NCI-H2029 treated with DMSO at 0.1 percent for 48 hours (cell line): ENCODE data around the gene DLGAP1.

ENCODE experiments used
- DNase-seq: peaks from one replicate; lab custom pipeline; 2025; lab: John Stamatoyannopoulos, UW

DLGAP1 gene

GRCh38 chr18:4241090-4241617 lies 214.0 kb downstream of the DLGAP1 start:
- DNase-seq: no peak

DNA sequence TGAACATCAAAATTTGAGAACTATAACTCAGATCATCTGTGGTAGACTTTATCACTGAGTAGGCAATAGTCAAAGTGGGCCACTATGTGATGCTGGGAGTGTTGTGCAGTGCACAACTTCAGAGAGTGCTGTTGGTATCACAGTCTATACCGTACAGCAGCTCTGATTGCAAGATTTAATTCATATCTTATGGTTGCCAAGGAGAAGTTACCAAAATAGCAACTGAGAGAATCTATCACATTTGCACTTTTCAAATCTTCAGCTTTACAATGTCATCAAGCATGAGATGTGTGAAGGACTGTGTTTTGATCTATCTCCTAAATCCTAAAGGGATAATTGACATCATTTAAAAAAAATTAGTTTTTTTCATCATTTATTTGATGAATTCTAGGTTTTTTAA lies 216.1 kb downstream of the DLGAP1 start:
- no peak for DNase-seq

GRCh38 chr18:4237664-4238041 lies 217.5 kb downstream of the DLGAP1 start:
- DNase-seq: no peak

GRCh38 chr18:4236940-4237663 lies 218.0 kb downstream of the DLGAP1 start:
- DNase-seq: no peak

DNA sequence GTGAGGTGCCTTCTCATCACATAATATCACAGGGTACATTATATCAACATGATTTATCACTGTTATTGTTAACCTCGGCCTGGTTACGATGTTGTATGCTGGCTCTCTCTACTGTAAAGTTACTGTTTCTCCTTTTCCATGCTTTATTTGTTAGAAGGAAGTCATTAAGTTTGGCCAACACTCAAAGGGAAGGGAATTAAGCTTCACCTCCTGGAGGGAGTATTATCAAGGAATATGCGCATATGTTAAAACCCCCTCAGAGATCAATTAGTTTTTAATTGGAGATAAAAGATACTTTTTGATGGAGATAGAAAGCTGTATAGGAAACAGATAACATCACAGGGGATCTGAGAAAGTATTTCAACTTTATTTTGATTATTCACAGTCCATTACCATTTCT lies 221.6 kb downstream of the DLGAP1 start:
- DNase-seq: no peak

DNA sequence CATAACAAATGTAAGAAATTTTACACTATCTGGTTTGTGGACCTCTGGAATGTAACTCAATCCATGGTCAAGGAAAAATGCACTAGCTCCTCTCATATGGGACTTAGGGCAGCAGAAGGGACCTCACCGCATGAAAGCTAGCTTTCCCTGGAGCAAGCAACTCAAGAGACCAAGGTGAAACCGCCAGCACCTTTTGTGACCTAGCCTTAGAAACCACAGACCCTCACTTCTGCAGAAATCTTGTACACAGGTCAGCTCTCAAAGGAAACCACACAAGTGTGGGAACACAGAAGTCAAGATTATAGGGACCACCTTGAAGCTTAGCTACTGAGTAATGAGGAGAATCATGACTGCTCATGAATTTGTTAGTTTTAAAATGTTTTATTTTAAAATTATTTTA lies 222.5 kb downstream of the DLGAP1 start:
- no peak for DNase-seq

DNA sequence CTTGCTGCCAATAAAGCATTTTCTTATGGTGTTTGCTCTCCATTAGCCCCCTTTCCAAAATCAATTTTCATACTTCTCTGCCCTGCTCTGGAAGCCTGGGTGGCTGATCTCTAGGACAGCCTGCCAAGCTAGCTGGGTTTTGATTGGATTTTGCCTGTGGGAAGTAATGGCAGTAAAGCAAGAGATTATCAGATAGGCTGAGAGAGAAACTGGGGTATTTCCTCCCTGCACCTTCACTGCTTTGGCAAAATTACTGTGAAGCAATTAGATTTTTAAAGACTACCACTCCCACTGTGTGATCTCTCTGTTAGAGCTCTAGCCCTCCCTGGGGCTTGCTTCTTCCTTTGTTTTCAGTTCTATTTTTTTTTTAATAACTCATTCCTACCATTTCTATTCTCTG lies 223.8 kb downstream of the DLGAP1 start:
- no peak for DNase-seq

GRCh38 chr18:4230450-4231168 lies 224.5 kb downstream of the DLGAP1 start:
- DNase-seq: no peak

- DNase-seq: no peak
Observed at GRCh38 chr18:4224031-4224704, 230.9 kb downstream of the DLGAP1 start.

DNA sequence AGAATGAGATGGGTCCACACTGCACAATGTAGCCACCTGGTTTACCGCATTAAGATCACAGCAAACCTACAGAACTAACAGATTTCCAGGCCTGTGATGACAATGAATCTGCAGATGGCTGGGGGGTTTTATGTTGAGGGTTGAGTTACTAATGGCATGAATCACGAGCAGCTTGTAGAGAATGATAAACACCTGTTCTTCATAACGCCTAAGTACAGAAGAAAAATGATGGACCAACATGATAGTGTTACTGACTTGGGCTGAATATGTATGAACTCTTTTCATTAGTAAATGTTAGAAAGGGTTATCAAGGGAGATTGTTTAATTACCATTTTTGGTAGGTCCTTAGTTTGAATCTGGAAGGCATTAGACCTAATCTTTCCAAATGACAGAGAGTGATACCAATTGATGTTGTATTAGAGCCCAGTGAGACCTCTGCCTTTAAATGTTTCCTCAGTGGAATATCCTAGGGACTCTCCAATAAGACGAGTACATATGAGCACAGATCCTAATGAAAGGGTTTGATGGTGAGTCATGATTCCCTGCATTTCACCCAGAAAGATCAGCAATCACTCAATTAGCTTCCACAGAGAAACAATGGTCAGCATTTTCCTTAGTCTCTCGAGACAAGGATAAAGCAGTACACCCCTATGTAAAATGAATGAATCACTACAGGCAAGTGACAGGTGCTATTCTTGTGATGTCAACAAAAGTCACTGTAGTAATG lies 243.8 kb downstream of the DLGAP1 start:
- no peak for DNase-seq

DNA sequence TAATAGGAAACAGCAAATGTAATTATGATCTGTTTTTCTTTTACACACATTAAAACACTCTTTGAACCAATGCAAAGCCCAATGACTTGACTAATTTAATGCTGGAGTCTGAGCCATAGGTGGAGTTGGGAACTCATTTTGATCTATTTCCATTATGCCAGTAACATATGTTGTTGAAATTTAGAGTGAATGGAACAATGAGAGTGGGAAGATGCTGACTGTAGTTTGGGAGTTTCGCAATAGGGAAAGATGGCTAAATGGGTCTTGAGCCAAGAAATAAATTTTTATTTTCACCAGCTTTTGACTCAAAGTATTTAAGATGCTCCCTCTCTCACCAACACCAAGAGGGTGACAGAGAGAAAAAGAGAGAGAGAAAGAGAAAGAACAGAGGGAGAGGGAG lies 246.7 kb downstream of the DLGAP1 start:
- no peak for DNase-seq

GRCh38 chr18:4207383-4207985 lies 247.6 kb downstream of the DLGAP1 start:
- DNase-seq: no peak

DNA sequence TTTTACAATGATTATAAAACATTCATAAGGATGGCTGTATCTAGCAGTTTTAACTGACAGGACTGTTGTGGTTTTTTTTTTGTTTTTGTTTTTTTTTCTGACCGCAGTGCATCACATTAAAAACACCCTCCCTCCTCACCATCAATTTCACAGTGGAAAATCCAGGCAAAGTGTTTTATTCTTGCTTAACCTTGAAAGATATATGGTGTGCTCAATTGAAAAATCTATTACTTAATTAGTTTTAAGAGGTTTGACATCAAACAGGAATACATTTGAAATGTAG lies 250.7 kb downstream of the DLGAP1 start:
- no peak for DNase-seq

DNA sequence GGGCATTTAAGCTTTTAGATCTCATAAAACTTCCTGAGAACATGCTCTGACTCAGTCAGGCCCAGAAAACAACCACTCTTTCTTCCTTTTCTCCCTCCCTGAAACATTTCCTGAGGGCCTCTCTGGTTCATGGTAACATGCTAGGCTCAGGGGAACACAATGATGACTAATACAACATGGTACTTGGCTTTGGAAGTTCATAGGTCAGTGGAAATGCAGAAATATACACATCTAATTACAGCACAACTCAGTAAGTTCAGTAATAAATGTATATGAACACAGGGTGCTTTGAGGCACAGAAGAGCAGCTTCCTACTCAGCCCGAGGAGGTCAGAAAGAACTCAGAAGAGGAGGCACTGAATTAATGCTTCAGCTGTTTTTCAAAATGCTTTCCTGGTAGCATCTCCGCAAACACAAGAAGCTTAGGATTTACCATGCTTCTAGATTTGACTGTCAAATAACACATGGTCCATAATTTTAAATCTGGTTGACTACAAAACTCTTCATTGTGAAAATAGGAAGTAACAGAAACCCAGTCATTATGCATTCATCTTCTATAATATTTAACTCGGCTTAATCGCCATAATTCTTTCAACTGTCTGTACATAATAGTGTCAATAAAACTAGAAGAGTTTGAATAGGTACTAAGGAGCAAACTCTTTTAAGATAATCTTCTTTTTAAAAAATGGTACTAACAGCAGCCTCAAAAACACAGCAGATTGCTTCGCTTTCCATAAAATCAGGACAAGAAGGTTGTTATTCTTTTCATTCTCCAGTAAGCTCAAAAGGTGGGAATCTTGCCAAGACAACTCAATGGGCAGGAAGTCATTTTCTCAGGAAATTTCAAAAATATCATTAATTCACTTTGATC lies 251.3 kb downstream of the DLGAP1 start:
- DNase-seq: no peak

GRCh38 chr18:4200399-4200798 lies 254.7 kb downstream of the DLGAP1 start:
- no peak for DNase-seq

- no peak for DNase-seq
Observed at GRCh38 chr18:4198956-4199355, 256.2 kb downstream of the DLGAP1 start.

- DNase-seq: no peak
Observed at GRCh38 chr18:4196351-4196750, 258.8 kb downstream of the DLGAP1 start.

- DNase-seq: no peak
Observed at GRCh38 chr18:4193086-4193485, 262.0 kb downstream of the DLGAP1 start.

- no peak for DNase-seq
Observed at GRCh38 chr18:4181882-4182568, 273.1 kb downstream of the DLGAP1 start.

GRCh38 chr18:4181086-4181485 lies 274.0 kb downstream of the DLGAP1 start:
- no peak for DNase-seq
